OCI-M1 (cell line): Measurements from ENCODE around the gene PROSER2.
"Not testable (repeated sequence)": the region's sequence is repeated elsewhere in the genome, so short reads cannot be mapped to it uniquely, and the experiment has no call there.

Source experiments
- DNase-seq: peaks from one replicate; lab custom pipeline; 2025; lab: John Stamatoyannopoulos, UW

PROSER2 gene

GRCh38 chr10:11837372-11838161 lies 14.4 kb downstream of the PROSER2 start:
- no peak for DNase-seq

DNA sequence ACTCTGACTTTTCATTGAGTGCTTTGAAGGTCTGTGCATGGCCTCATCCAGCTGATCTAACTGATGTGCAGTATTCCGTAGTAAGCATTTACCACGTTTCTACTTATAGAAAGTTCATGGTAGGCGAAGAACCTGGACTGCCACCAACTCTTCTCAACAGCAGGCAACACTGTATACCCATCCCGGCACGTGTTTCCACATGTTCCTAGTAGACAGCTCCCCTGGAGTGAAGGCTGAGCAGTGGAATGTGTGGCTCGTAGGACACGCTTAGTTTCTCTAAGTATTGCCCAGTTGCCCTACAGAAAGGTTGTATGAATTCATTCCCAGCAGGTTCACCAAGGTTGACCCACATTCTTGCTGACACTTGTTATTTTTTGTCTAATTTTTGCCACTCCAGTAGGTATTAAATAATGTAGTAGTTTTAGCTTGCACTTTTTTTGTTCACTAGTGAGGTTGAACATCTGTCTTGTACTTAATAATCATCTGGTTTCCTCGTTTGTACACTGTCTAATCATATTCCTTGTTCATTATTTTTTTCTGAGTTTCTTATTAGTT lies 15.2 kb downstream of the PROSER2 start:
- DNase-seq: no peak

GRCh38 chr10:11841375-11841774 lies 18.2 kb downstream of the PROSER2 start:
- DNase-seq: no peak

DNA sequence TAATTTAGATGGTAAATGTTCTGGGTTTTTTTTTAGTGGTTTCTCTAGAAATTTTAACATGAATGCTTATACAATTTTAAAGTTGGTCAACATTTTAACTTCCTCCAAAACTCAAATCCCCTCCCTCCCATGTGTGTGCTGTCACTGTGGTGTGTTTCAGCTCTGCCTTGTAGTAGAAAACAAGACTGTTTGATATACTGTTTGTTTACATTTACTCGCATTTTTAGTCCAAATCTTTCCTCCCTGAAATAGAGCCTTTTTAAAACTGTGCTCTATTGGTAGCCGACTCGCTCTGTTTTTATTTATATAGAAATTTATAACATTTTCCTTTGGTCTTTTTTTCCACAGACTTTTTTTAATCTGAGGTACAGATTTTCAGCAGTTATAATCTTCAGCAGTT lies 19.3 kb downstream of the PROSER2 start:
- DNase-seq: no peak

DNA sequence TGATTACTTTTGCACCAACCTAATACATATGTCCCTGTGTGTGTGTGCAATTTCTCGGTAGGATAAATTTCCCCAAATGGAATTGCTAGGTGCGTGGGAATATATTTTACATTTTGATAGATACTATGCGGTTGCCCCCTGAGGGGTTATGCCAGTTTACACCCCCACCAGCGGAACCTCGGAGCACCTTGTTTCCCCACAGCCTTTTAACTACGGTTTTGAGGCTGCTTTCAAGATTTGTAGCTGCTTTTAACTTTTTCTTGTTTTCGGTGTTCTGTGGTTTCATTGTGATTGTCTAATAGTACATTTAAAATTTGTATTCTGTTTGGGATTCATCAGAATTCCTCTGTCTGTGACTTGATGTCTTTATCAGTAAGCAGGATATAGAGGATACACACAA lies 22.0 kb downstream of the PROSER2 start:
- DNase-seq: no peak

DNA sequence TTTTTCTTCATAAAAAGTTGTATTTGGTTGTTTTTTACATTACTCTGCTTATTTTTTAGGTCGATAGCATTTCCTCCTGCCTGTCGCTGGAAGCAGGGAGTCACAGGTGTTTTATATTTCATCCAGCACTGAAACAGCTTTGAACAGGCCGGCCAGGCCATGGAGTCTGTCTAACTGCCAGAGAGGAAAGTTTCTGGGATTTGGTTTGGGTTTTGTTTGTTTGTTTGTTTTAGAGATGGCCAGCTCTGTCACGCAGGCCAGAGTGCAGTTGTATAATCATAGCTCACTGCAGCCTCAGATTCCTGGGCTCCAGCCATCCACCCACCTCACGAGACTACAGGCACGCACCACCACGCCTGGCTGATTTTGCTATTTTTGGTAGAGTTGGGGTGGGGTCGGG lies 23.4 kb downstream of the PROSER2 start:
- DNase-seq: no peak

DNA sequence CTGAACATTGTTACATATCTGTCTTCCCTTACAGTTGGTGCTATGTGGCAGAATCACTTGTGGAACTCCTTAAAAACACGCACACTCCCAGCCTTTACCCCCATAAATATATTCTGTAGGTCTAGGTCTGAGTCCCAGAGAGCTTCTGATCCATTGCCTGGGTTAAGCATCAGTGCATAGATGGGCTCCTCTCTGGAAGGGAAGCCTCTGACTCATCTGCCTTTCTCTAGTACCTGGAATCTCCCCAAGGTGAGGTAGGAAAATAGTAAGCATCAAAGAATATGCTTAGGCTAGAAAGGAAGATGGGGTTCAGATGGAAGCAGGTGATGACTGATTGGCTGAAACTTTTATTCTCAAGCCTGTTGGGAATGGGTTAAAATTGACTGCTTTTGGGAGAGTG lies 26.1 kb downstream of the PROSER2 start:
- DNase-seq: no peak

DNA sequence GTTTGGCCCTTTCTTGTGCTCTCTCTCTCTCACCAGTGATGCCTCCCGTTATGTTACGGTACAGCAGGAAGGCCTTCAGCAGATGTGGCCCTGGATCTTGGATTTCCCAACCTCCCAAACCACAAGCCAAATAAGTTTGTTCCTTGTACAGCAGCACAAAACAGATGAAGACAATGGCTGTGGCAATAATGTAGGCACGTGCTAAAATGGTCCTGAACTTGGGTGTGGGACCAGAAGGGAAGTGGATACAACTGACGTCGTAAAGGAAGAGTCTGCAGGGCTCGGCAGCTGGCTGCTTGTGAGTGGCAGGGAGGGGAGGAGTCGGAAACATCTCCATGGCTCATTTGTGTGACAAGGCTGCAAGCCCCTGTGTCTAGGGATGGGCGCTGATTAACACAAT lies 26.8 kb downstream of the PROSER2 start:
- DNase-seq: no peak

DNA sequence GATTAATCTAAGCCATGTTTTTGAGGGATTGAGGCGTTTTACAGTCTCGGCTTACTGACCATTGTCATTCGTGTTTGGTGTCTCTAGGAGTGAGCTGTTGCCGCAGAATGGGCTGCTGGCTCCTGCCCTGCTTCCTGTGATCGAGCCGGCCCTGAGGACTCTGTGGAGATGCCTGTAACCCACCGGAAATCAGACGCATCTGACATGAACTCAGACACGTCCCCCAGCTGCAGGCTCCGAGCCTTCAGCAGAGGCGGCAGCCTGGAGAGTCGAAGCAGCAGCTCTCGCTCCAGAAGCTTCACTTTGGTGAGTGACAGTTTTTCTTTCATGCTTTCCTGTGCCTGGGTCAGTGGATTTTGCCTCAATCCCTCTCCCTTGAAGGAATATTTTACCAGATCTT lies 28.8 kb downstream of the PROSER2 start:
- DNase-seq: no peak

DNA sequence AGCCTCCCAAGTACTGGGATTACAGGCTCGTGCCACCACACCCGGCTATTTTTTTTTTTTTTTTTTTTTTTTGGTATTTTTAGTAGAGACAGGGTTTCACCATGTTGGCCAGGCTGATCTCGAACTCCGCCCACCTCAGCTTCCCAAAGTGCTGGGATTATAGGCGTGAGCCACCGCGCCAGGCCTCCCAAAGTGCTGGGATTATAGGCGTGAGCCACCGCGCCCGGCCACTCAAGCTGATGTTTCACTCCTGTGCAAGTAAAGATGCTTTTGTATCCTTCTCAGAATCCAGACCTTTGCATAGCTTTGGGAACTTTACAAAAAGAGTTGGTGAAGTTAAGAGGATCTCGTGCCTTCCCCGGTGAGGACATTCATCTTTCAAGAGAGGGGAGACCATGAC lies 29.5 kb downstream of the PROSER2 start:
- not testable (repeated sequence) for DNase-seq

DNA sequence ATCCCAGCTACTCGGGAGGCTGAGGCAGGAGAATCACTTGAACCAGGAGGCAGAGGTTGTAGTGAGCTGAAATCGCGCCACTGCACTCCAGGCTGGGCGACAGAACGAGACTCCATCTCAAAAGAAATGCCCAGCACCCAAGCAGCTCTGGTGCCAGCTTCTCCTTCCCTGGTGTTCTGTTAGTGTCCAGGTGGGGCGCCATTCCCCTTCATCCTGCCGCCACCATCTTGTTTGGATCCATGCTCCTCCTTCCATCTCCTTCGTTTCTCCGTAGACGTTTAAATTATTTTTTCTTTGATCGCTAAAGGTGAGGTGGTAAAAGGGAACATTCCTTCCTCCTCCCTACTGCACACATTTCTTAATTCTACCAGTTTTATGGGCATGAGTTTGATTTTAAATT lies 30.3 kb downstream of the PROSER2 start:
- DNase-seq: peak; percentile 11

DNA sequence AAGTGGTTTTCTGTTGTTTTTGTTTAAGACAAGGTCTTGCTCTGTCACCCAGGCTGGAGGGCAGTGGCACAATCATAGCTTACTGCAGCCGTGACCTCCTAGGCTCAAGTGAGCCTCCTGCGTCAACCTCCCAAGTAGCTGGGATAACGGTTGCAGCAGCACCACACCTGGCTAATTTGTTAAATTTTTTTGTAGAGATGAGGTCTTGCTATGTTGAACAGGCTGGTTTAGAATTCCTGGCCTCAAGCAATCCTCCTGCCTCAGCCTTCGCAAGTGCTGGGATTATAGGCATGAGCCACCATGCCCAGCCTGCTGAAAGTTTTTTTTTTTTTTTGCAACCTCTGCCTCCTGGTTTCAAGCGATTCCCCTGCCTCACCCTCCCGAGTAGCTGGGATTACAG lies 31.1 kb downstream of the PROSER2 start:
- DNase-seq: no peak

GRCh38 chr10:11856089-11856488 lies 32.9 kb downstream of the PROSER2 start:
- DNase-seq: no peak

GRCh38 chr10:11856678-11857077 lies 33.5 kb downstream of the PROSER2 start:
- no peak for DNase-seq

GRCh38 chr10:11858093-11858492 lies 34.9 kb downstream of the PROSER2 start:
- no peak for DNase-seq

DNA sequence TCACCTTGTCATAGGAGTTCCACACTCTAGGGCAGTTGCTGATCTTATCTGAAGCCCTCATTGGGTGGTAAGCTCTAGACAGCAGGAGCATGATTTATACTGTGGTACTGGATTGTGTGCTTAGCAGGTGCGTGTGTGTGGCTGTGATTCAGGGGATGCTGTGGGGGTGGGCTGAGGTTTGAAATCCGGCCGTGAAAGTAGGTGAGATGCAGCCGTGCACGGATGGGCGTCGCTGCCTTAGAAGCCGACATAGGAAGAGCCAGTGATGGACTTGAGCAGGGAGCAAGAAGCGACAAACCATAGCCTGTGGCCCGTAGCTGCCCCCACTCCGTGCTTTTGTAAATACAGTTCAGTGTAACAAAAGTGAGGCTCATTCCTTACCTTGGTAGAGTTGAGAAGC lies 38.2 kb downstream of the PROSER2 start:
- DNase-seq: no peak

DNA sequence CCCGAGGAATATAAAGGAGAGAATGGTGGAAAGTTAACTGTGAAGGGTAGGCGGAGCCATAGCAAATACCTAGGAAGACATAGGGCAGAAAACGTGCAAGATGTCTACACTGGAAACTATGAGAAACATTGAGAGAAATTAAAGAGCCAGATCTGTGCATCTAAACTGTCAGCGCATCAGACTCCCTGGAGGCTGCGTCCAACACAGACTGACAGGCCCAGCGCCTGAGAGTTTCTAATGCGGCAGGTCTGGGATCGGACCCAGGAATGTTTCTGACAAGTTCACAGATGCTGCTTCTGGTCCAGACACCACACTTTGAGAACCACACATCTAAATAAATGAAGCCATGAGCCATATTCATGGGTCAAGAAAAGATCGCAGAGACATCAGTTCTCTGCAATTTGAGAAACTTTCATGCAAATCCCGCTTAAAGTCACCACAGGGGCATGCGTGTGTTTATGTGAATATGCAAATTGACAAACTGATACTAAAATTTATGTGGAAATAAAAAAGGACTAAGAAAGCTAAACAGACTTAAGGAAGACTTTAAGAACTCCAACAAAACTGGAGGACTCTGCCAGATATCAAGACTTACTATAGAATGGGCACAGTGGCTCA lies 38.8 kb downstream of the PROSER2 start:
- no peak for DNase-seq

GRCh38 chr10:11863353-11864109 lies 40.4 kb downstream of the PROSER2 start:
- DNase-seq: peak; percentile 57

DNA sequence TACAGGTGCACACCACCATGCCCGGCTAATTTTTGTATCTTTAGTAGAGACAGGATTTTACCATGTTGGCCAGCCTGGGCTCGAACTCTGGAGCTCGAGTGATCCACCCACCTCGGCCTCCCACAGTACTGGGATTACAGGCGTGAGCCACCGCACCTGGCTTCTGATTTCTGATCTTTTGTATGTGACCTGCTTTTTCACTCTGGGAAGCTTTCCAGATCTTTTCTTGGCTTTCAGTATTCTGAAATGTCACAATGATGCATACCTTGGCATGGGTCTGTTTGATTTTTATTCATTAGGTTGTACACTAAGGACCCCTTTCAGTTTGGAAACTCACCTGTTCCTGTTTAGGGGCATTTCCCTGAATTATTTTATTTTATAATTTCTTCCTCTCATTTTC lies 41.6 kb downstream of the PROSER2 start:
- no peak for DNase-seq

DNA sequence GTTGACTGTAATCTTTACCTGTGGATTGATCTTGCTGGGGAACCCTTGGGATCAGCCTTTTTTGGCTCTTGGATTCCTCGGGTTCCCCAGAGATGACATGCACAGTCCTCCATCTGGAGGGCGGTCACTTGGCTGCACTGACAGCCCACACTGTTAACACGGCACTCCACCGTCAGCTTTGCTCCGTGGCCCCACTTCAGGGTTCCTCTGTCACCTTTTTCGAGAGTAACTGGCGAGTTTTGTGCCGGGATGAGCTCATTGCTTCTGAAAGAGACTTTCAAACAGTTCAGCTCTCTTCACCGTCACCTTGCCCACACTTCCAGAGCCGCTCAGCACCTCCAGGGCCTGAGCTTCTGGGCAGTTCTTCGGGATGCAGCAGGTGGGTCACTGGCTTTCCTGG lies 42.4 kb downstream of the PROSER2 start:
- no peak for DNase-seq

DNA sequence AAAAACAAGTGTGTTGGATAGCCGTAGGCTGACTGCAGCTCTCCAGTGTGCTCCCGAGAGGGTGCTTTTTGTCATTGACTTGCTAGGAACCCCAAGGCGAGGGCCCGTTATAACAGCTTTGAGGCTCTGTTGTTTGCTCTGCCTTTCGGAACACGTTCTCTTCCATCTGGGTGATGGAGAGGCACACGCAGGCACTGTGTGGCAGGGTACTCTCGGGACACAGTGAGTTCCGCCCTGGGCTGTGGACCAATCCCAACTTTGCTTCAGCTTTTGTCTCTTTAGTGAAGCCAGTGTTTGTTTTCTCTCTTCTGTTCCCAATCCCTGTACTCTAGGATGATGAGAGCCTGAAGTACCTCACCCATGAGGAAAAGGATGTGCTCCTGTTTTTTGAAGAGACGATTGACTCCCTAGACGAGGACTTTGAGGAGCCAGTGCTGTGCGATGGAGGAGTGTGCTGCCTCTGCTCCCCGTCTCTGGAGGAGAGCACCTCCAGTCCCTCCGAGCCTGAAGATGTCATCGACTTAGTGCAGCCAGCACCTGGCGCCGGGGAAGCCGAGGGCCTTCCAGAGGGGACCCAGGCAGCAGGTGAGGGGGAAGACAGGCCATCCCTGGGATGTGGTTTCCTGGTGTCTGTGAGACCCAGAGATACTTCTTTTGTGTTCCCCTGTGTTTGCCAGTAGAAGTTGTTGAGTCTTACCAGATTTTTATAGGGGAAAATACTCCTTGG lies 43.2 kb downstream of the PROSER2 start:
- no peak for DNase-seq

- no peak for DNase-seq
Measured at GRCh38 chr10:11869219-11869618, 46.1 kb downstream of the PROSER2 start.
